Activated CD4-positive, CD25-positive, alpha-beta regulatory T cell treated with anti-CD3 and anti-CD28 coated beads, Interleukin-2, amount 50 U/mL, for 24 hours (primary cell): ENCODE data around the gene PACRG.
"Not testable (repeated sequence)": the region's sequence is repeated elsewhere in the genome, so short reads cannot be mapped to it uniquely, and the experiment has no call there.

Experiments used
- ATAC-seq, 2 donors: fragments of 150-1000 bp; cut with Tn5 transposase; one replicate each; pipeline ENCODE4 v1.10.0; 2021; ENCODE audit warnings: mild to moderate bottlenecking in 1 of 2, moderate library complexity in 1 of 2

The PACRG gene

GRCh38 chr6:162727322-162728182, at the start of gene PACRG, which contains the start of gene PRKN:
Gene PACRG, plus strand, starts transcription at chr6:162727974.
Gene PRKN, minus strand, starts transcription at chr6:162727766.
- ATAC-seq: peak; percentile 94 to 96

GRCh38 chr6:162678896-162679295, 48.9 kb upstream of the PACRG start:
- ATAC-seq: not testable (repeated sequence)

GRCh38 chr6:162679681-162680080, 48.1 kb upstream of the PACRG start:
- no peak for ATAC-seq

DNA sequence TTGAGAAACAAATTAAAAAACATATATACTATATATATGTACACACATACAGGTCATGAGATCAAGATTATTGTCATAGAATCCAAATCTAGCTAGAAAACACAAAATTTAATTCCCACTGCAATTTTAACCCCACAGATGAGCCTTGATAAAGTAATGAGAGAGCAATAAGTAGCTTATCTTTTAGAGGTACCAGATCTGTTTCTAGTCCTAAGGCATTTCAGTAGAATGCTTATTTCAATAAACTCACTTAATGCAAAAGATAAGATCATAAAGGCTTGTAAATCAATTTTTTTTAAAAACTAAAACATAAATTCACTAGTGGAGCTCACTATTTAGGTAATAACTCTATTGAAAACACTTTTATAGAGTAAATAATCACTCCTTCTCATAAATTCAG, 47.4 kb upstream of the PACRG start:
- no peak for ATAC-seq

DNA sequence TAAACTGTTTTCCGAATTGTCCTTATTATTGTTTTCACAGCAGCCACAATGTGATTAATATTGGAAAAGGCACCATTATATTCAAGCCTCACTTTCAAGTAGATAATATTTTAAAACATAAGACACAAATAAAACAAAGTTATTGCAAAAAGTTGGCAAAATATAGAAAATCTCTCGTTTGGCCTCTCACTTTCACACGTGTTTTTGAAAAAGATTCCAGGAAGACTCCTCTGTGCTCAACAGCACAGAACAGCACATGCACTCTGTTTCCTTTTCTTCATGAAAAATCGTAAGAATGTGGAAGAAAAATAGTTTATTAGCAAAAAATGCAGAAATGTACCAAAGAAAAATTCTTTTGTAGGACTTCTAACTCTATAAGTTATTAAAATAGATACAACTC, 46.9 kb upstream of the PACRG start:
- no peak for ATAC-seq

GRCh38 chr6:162681447-162681846, 46.3 kb upstream of the PACRG start:
- ATAC-seq: no peak

DNA sequence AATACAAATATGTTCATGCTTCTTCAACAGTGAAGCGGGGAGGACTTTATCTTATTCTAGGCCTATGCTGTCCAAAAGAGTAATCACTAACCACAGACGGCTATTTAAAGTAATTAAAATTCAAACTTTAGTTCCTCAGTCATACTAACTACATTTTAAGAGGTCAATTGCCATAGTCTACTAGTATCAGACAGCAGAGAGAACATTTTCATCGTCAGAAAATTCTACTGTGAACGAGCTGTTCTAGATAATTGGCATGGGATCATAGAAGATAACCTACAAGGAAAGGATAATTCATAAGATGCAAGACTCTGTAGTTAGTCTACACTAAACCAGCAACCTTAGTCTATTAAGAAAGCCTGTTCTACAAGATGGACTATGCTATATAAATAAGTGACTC, 44.6 kb upstream of the PACRG start:
- ATAC-seq: no peak

- no peak for ATAC-seq
These were observed 43.7 kb upstream of the PACRG start for GRCh38 chr6:162684052-162684451.

DNA sequence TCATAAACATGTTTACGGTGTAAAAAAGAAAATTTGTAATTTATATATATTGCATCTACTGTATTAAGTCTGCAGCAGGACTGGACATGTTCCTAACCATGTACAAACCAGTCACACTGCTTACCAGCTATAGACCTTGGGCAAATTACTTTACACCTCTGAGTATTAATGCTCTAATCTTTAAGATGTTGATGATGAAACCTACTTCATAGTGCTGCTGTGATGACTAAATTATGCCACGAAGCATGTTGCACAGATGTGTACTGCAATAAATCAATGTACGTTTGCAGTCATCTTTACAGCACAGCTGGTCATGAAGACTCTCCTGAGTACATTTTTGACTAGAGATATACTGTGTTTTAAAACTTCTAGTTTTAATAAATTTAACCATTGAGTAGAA, 42.8 kb upstream of the PACRG start:
- ATAC-seq: no peak

DNA sequence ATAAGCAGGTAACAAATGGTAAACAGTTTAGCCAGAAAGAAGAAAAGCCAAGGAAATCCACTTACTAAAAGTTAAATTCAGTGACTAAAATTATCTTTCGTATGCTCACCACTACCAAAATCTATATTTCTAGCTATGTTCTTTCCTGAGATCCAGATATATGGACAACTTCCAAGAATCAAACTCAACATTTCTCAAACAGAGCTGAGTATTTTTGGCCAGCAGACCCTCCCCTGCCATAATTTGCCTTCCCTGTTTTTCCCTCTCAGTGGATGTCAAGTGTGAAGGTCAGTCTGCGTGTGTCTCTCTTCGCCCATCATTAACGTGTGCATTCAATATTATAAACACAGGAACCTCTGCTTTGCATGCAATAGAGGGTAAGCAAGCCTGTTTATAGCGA, 42.2 kb upstream of the PACRG start:
- ATAC-seq: no peak

GRCh38 chr6:162688751-162689345, 38.9 kb upstream of the PACRG start:
- ATAC-seq: no peak

DNA sequence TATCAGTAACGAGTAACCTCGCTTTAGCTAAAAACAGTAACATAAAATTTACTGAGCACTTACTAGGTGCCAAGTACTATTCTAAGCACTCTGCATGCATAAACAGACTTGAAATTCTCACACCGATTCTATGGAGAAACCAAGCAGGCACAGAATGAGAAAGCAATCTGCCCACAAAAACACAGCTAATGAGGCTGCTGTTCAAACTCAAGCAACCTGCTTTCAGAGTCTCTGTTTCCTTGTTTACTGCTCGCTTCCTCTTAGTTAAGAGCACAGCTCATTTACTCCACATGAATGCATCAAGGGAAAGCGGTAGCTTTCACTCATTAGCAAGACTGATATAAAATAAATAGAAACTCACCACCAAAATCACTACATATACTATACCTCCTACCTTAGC, 37.6 kb upstream of the PACRG start:
- no peak for ATAC-seq

- no peak for ATAC-seq
These were observed 29.8 kb upstream of the PACRG start for GRCh38 chr6:162697872-162698403.

DNA sequence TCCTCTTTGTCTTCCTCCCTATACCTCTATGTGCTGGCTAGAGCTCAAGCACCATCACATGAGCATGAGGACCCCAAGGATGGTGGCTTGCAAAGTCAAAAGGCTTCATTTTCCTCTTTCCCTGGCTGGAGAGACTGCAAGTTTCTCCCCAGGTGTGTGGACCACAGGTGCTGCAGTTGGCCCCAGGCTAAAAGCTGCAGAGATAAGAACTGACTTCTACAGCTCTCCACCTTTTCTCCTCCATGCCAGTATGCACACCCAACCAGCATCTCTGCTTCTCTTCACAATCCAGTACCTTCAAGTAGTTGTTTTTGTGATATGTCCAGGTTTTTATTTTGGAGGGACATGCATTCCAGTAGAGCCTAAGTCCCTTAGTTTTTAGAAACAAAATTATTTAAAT, 29.3 kb upstream of the PACRG start:
- no peak for ATAC-seq

DNA sequence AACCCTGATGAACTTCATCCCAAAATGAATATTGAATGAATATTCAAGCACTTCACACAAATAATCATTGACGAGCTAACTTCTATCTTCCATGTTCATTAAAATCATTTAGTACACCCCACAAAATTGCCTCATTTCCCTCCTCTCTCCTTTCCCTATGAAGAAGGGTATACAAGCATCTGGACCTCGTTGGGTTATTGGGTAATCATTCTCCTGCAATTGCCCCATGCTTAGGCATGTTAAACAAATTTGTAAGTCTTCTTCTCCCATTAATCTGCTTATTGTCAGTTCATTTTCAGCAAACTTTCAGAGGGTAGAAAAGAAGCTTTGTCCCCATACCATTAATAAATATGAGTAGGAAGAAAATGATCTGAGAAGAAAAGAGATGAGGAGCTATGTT, 27.8 kb upstream of the PACRG start:
- no peak for ATAC-seq

GRCh38 chr6:162700966-162701365, 26.8 kb upstream of the PACRG start:
- no peak for ATAC-seq

GRCh38 chr6:162701551-162701950, 26.2 kb upstream of the PACRG start:
- ATAC-seq: no peak

DNA sequence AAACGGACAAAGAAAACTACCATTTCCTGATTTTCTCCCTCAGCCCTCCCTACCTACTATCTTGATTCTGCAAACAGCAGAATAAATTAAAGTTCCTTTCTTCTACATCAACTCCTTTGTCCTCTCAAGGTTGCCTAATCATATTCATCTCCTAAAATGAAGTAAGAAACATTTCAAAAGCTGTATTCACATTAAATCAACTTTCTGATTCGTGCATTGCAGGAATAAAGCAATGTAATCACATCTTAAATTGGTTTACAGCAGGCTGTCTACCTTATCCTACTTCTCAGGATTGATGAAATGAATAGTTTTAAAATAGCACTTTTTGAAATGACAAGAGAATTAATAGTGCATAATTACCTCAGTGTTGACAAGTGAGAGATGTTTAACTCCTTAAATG, 25.3 kb upstream of the PACRG start:
- ATAC-seq: no peak

DNA sequence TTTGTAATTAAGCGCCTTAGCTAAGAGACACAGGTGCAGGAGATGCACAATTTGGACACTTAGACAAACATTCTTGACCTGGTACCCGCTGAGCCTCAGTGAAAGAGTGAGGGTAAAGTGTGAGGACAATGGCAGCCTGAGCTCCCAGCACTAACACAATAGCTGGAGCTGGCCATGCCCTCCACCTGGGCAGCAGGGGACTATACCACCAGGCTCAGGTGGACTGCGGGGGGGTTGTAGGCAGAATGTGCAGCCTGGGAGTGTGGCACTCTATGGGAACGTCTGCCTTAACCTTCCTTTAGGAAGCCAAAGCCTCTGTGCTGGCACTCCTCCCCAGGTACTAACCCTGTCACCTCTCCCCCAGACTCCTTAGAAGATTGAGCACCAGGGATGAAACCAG, 23.8 kb upstream of the PACRG start:
- ATAC-seq: no peak

DNA sequence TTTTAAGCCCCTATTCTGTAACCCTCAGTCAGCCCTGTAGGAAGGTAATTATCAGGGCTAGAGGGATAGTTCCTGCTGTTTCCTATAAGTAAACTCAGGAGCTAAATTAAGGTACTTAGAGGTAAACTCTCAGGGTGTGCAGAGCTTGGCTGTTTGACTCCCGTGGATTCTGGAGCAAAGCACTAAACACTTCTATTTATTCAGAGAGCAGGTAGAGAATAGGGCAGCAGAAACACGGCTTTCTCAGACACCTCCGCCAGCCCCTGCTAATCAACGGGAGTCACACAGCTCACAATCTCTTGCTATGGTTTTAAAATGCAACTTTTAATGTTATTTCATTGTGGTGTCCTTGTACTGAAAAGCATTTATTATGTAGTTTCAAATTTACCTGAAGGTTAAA, 22.0 kb upstream of the PACRG start:
- no peak for ATAC-seq

- no peak for ATAC-seq
These were observed 21.5 kb upstream of the PACRG start for GRCh38 chr6:162706232-162706631.

DNA sequence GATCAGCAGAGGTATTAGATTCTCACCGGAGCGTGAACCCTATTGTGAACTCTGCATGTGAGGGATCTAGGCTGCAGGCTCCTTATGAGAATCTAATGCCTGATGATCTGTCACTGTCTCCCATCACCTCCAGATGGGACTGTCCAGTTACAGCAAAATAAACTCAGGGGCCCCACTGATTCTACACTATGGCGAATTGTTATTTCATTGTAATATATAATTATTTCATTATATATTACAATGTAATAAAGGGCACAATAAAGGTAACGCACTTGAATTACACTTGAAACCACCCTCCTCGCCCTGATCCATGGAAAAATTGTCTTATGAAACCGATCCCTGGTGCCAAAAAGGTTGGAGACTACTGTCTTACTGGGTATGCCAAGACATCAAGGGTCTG, 18.8 kb upstream of the PACRG start:
- ATAC-seq: no peak

DNA sequence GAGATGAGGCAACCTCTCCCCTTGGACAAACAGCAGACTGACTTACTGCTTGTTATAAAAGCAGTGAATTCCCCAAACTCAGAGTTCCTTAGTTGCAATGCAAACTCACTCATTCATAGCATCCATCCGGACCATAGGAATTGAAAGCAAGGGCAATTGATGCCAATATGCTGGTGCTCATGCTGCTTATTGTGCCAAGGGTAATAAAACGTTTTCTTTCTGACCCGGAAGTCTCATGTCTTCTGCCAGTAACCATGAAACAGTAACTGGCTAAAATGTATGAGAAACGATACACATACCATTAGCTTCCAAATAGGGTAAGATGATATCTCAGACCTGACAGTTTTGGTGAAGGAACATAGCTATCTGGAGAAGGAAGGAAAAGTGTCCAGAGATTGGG, 18.3 kb upstream of the PACRG start:
- no peak for ATAC-seq

DNA sequence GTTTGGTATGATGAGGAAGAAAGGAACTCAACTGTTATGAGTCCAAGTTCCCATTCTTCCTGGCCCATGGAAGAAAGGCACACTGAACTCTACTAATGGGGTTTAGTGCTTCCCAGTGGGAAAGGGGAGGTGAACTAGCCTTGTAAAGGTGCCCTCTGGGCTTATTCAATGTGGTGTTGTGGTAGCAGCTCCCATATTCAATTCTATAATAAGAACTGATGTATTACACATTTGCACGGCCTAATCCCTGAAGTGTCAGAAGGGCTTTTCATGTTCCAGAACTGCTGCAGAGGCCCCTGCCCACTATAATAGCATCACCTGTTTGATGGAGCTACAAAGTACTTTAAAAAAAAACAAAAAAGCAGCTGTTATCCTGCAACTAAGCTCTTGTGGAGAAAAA, 17.4 kb upstream of the PACRG start:
- ATAC-seq: no peak
